ENCODE measurements around the gene BRIP1.

- TF ChIP-seq CTCF (IDR thresholded peaks at IDR 0.05) (no peak), POLR2A (IDR thresholded peaks at IDR 0.05) (no peak)
Measured at GRCh38 chr17:61746248-61746985, 116.9 kb downstream of the BRIP1 start.

Data from lower leg skin (tissue), 3 donors.